Activated CD8-positive, alpha-beta memory T cell treated with anti-CD3 and anti-CD28 coated beads, Interleukin-2, amount 50 U/mL, for 48 hours (primary cell): Measurements from ENCODE around the gene DVL1.
"Not testable (repeated sequence)": the region's sequence is repeated elsewhere in the genome, so short reads cannot be mapped to it uniquely, and the experiment has no call there.

Experiments used
- DNase-seq: peaks from one replicate; pipeline ENCODE4 v3.0.0-alpha.2; 2020

Gene DVL1

GRCh38 chr1:1373051-1373814 is 24.0 kb upstream of the DVL1 start:
- no peak for DNase-seq

- DNase-seq = peak; percentile 95
Observed at GRCh38 chr1:1371746-1372711, 22.8 kb upstream of the DVL1 start.

GRCh38 chr1:1371364-1371745 is 22.1 kb upstream of the DVL1 start:
- DNase-seq = no peak

- DNase-seq = no peak
Observed at GRCh38 chr1:1370771-1371300, 21.6 kb upstream of the DVL1 start.

- not testable (repeated sequence) for DNase-seq
Observed at GRCh38 chr1:1370094-1370493, 20.9 kb upstream of the DVL1 start.

GRCh38 chr1:1367315-1367714 is 18.1 kb upstream of the DVL1 start:
- no peak for DNase-seq

- no peak for DNase-seq
Observed at GRCh38 chr1:1366699-1367066, 17.5 kb upstream of the DVL1 start.

- no peak for DNase-seq
Observed at GRCh38 chr1:1365875-1366698, 16.9 kb upstream of the DVL1 start.

- DNase-seq = no peak
Observed at GRCh38 chr1:1364266-1364665, 15.0 kb upstream of the DVL1 start.

GRCh38 chr1:1361982-1362423 is 12.8 kb upstream of the DVL1 start:
- no peak for DNase-seq

GRCh38 chr1:1361233-1361981 is 12.2 kb upstream of the DVL1 start:
- no peak for DNase-seq

- no peak for DNase-seq
Observed at GRCh38 chr1:1360506-1361169, 11.4 kb upstream of the DVL1 start.

- DNase-seq = no peak
Observed at GRCh38 chr1:1359664-1360468, 10.6 kb upstream of the DVL1 start.

- DNase-seq = no peak
Observed at GRCh38 chr1:1359308-1359663, 10.1 kb upstream of the DVL1 start.

- no peak for DNase-seq
Observed at GRCh38 chr1:1358433-1359271, 9.4 kb upstream of the DVL1 start, which contains the start of gene MXRA8. Gene MXRA8 (minus strand): TSS chr1:1358555. CDS start chr1:1358504, 51 bp downstream.

- DNase-seq = no peak
Observed at GRCh38 chr1:1357871-1358432, 8.7 kb upstream of the DVL1 start.

GRCh38 chr1:1356796-1357401 is 7.7 kb upstream of the DVL1 start:
- DNase-seq = no peak

GRCh38 chr1:1356166-1356795 is 7.1 kb upstream of the DVL1 start:
- no peak for DNase-seq
